ENCODE results near the gene PPP1R9A.

PPP1R9A gene

GRCh38 chr7:95066737-95067530, 159.5 kb downstream of the PPP1R9A start:
- no peak overlapping the region for H3K4me3 ChIP-seq (ENCODE audit: low read length)
- no peaks in the 10 kb centered on the region; the same call in 1 of the 2 replicates for H3K4me1 ChIP-seq (ENCODE audit: insufficient read depth, low read length)
- 88% methylated on average over 6 of the region's 6 CpGs for whole genome bisulfite sequencing
- H3K9me3 ChIP-seq (ENCODE audit: insufficient read depth, low read depth, low read length): no peaks in the 10 kb centered on the region
- H3K27ac ChIP-seq (ENCODE audit: low read depth, low read length): no peak overlapping the region
- H3K9ac ChIP-seq (ENCODE audit: low read depth, low read length): no peak overlapping the region
- H3K27me3 ChIP-seq (ENCODE audit: insufficient read depth, low read length): no peaks in the 10 kb centered on the region
- H3K36me3 ChIP-seq (ENCODE audit: insufficient read depth, low read length): no peaks in the 10 kb centered on the region

GRCh38 chr7:95088536-95089215, 181.3 kb downstream of the PPP1R9A start:
- no peaks in the 10 kb centered on the region for H3K27me3 ChIP-seq (ENCODE audit: insufficient read depth, low read length)
- no peak overlapping the region for H3K4me3 ChIP-seq (ENCODE audit: low read length)
- H3K9ac ChIP-seq (ENCODE audit: low read depth, low read length): no peak overlapping the region
- WGBS: 83% methylated on average over 4 of the region's 4 CpGs
- no peaks in the 10 kb centered on the region for H3K36me3 ChIP-seq (ENCODE audit: insufficient read depth, low read length)
- H3K4me1 ChIP-seq (ENCODE audit: insufficient read depth, low read length): peaks cover 5% of the 10 kb centered on the region; the same call in 1 of the 2 replicates
- H3K9me3 ChIP-seq (ENCODE audit: insufficient read depth, low read depth, low read length): no peaks in the 10 kb centered on the region
- no peak overlapping the region for H3K27ac ChIP-seq (ENCODE audit: low read depth, low read length)

- H3K36me3 ChIP-seq (ENCODE audit: insufficient read depth, low read length): no peaks in the 10 kb centered on the region
- H3K4me1 ChIP-seq (ENCODE audit: insufficient read depth, low read length): peaks cover 5% of the 10 kb centered on the region; the same call in 1 of the 2 replicates
- no peak overlapping the region for H3K9ac ChIP-seq (ENCODE audit: low read depth, low read length)
- H3K27ac ChIP-seq (ENCODE audit: low read depth, low read length): no peak overlapping the region
- no peaks in the 10 kb centered on the region for H3K27me3 ChIP-seq (ENCODE audit: insufficient read depth, low read length)
- no peak overlapping the region for H3K4me3 ChIP-seq (ENCODE audit: low read length)
- 93% methylated on average over 2 of the region's 4 CpGs for WGBS
- H3K9me3 ChIP-seq (ENCODE audit: insufficient read depth, low read depth, low read length): no peaks in the 10 kb centered on the region
These were observed 182.3 kb downstream of the PPP1R9A start for GRCh38 chr7:95089414-95090315.

GRCh38 chr7:95092324-95092723, 184.9 kb downstream of the PPP1R9A start:
- Histone ChIP-seq H3K4me3 (ENCODE audit: low read length) (no peak overlapping the region), H3K9ac (ENCODE audit: low read depth, low read length) (no peak overlapping the region), H3K9me3 (ENCODE audit: insufficient read depth, low read depth, low read length) (no peaks in the 10 kb centered on the region), H3K27ac (ENCODE audit: low read depth, low read length) (no peak overlapping the region), H3K4me1 (ENCODE audit: insufficient read depth, low read length) (peaks cover 13% of the 10 kb centered on the region), H3K27me3 (ENCODE audit: insufficient read depth, low read length) (no peaks in the 10 kb centered on the region), H3K36me3 (ENCODE audit: insufficient read depth, low read length) (no peaks in the 10 kb centered on the region)
- WGBS: 80% methylated on average over 1 of the region's 1 CpG

GRCh38 chr7:95095259-95095965, 188.0 kb downstream of the PPP1R9A start:
- peaks cover 13% of the 10 kb centered on the region for H3K4me1 ChIP-seq (ENCODE audit: insufficient read depth, low read length)
- WGBS: 84% methylated on average over 2 of the region's 2 CpGs

GRCh38 chr7:95095966-95096540, 188.7 kb downstream of the PPP1R9A start:
- Histone ChIP-seq H3K27ac (ENCODE audit: low read depth, low read length) (no peak overlapping the region), H3K4me1 (ENCODE audit: insufficient read depth, low read length) (peaks cover 13% of the 10 kb centered on the region), H3K27me3 (ENCODE audit: insufficient read depth, low read length) (no peaks in the 10 kb centered on the region), H3K36me3 (ENCODE audit: insufficient read depth, low read length) (no peaks in the 10 kb centered on the region), H3K9ac (ENCODE audit: low read depth, low read length) (no peak overlapping the region), H3K9me3 (ENCODE audit: insufficient read depth, low read depth, low read length) (no peaks in the 10 kb centered on the region), H3K4me3 (ENCODE audit: low read length) (no peak overlapping the region)

More at GRCh38 chr7:95095259-95095965, 188.0 kb downstream of the PPP1R9A start:
- Histone ChIP-seq H3K27ac (ENCODE audit: low read depth, low read length) (no peak overlapping the region), H3K27me3 (ENCODE audit: insufficient read depth, low read length) (no peaks in the 10 kb centered on the region), H3K36me3 (ENCODE audit: insufficient read depth, low read length) (no peaks in the 10 kb centered on the region), H3K9ac (ENCODE audit: low read depth, low read length) (no peak overlapping the region), H3K4me3 (ENCODE audit: low read length) (no peak overlapping the region), H3K9me3 (ENCODE audit: insufficient read depth, low read depth, low read length) (no peaks in the 10 kb centered on the region)

- WGBS: 97% methylated on average over 1 of the region's 3 CpGs
- Histone ChIP-seq H3K36me3 (ENCODE audit: insufficient read depth, low read length) (no peaks in the 10 kb centered on the region), H3K27me3 (ENCODE audit: insufficient read depth, low read length) (no peaks in the 10 kb centered on the region), H3K9me3 (ENCODE audit: insufficient read depth, low read depth, low read length) (no peaks in the 10 kb centered on the region), H3K4me3 (ENCODE audit: low read length) (no peak overlapping the region), H3K27ac (ENCODE audit: low read depth, low read length) (no peak overlapping the region), H3K4me1 (ENCODE audit: insufficient read depth, low read length) (peaks cover 13% of the 10 kb centered on the region), H3K9ac (ENCODE audit: low read depth, low read length) (no peak overlapping the region)
These were observed 189.9 kb downstream of the PPP1R9A start for GRCh38 chr7:95097291-95097690.

GRCh38 chr7:95097851-95098250, 190.5 kb downstream of the PPP1R9A start:
- Histone ChIP-seq H3K27ac (ENCODE audit: low read depth, low read length) (no peak overlapping the region), H3K27me3 (ENCODE audit: insufficient read depth, low read length) (no peaks in the 10 kb centered on the region), H3K36me3 (ENCODE audit: insufficient read depth, low read length) (no peaks in the 10 kb centered on the region), H3K9ac (ENCODE audit: low read depth, low read length) (no peak overlapping the region), H3K4me1 (ENCODE audit: insufficient read depth, low read length) (peaks cover 11% of the 10 kb centered on the region), H3K9me3 (ENCODE audit: insufficient read depth, low read depth, low read length) (no peaks in the 10 kb centered on the region), H3K4me3 (ENCODE audit: low read length) (no peak overlapping the region)
- 100% methylated on average over 1 of the region's 2 CpGs for WGBS

GRCh38 chr7:95099106-95099505, 191.7 kb downstream of the PPP1R9A start:
- peaks cover 8% of the 10 kb centered on the region for H3K4me1 ChIP-seq (ENCODE audit: insufficient read depth, low read length)
- no peaks in the 10 kb centered on the region for H3K27me3 ChIP-seq (ENCODE audit: insufficient read depth, low read length)
- 0% methylated on average over 1 of the region's 1 CpG for WGBS
- H3K27ac ChIP-seq (ENCODE audit: low read depth, low read length): no peak overlapping the region
- no peak overlapping the region for H3K4me3 ChIP-seq (ENCODE audit: low read length)
- no peak overlapping the region for H3K9ac ChIP-seq (ENCODE audit: low read depth, low read length)
- no peaks in the 10 kb centered on the region for H3K36me3 ChIP-seq (ENCODE audit: insufficient read depth, low read length)
- H3K9me3 ChIP-seq (ENCODE audit: insufficient read depth, low read depth, low read length): no peaks in the 10 kb centered on the region

GRCh38 chr7:95101422-95101821, 194.0 kb downstream of the PPP1R9A start:
- Histone ChIP-seq H3K9me3 (ENCODE audit: insufficient read depth, low read depth, low read length) (no peaks in the 10 kb centered on the region), H3K27me3 (ENCODE audit: insufficient read depth, low read length) (no peaks in the 10 kb centered on the region), H3K4me3 (ENCODE audit: low read length) (no peak overlapping the region), H3K9ac (ENCODE audit: low read depth, low read length) (no peak overlapping the region), H3K36me3 (ENCODE audit: insufficient read depth, low read length) (no peaks in the 10 kb centered on the region), H3K27ac (ENCODE audit: low read depth, low read length) (no peak overlapping the region), H3K4me1 (ENCODE audit: insufficient read depth, low read length) (peaks cover 8% of the 10 kb centered on the region)
- WGBS: 90% methylated on average over 3 of the region's 5 CpGs

Data from HUES64 (cell line).